H1 (cell line): ENCODE data around the gene DOK6. TPM values are rescaled to one million over a fixed set of nuclear protein-coding genes. Genes with fewer than 3 reads are reported as not detected.

ENCODE experiments used
- CTCF ChIA-PET: fragments of 300-600 bp; sonication (Branson Sonifier 250); formaldehyde crosslinking; loops from one replicate; lab custom pipeline; 2021; ENCODE audit not compliant: partially characterized antibody; lab: Charles Lee
- POLR2A ChIA-PET: fragments of 300-600 bp; sonication (Branson Sonifier 250); formaldehyde crosslinking; loops from one replicate; lab custom pipeline; 2021; ENCODE audit warnings: inconsistent platforms; ENCODE audit not compliant: partially characterized antibody; lab: Charles Lee
- DNase-seq, 2 experiments: peaks; one replicate each; pipeline versions ENCODE4 v3.0.0 to v3.0.0-alpha.2; 2010 to 2022; ENCODE audit warnings: low spot score in 2 of 2, low read depth in 1 of 2, mixed read lengths in 1 of 2
- FAIRE-seq: peaks from 2 replicates; lab custom pipeline; 2011; peaks lifted over from hg19 to GRCh38; lab: Jason Lieb, UNC
- H2AFZ ChIP-seq: 2 replicates; pipeline ENCODE4 v1.8.1; 2012; ENCODE audit warnings: low read length, inconsistent platforms
- H2AK5ac ChIP-seq: 2 replicates; pipeline ENCODE4 v1.6.1; 2013; ENCODE audit warnings: low read depth, low read length
- H2BK120ac ChIP-seq: replicated peaks from 2 replicates; pipeline ENCODE3; 2013; ENCODE audit warnings: low read depth, low read length, inconsistent platforms
- H2BK12ac ChIP-seq: 2 replicates; pipeline ENCODE4 v1.6.1; 2013; ENCODE audit warnings: low read depth, low read length
- H2BK15ac ChIP-seq: 2 replicates; pipeline ENCODE4 v1.6.1; 2013; ENCODE audit warnings: low read length
- H2BK20ac ChIP-seq: 2 replicates; pipeline ENCODE4 v1.6.1; 2013; ENCODE audit warnings: low read length
- H2BK5ac ChIP-seq: 2 replicates; pipeline ENCODE4 v1.6.1; 2013; ENCODE audit warnings: low read depth, low read length
- H3K14ac ChIP-seq: 2 replicates; pipeline ENCODE4 v1.6.1; 2013; ENCODE audit warnings: inconsistent platforms; ENCODE audit not compliant: insufficient read length
- H3K18ac ChIP-seq: 2 replicates; pipeline ENCODE4 v1.6.1; 2013; ENCODE audit warnings: low read length; ENCODE audit errors: extremely low read depth
- H3K23ac ChIP-seq: 2 replicates; pipeline ENCODE4 v1.6.1; 2013; ENCODE audit warnings: inconsistent platforms; ENCODE audit not compliant: insufficient read length
- H3K23me2 ChIP-seq: 2 replicates; pipeline ENCODE4 v1.6.1; 2013; ENCODE audit warnings: low read depth, low read length
- H3K27ac ChIP-seq: 2 replicates; pipeline ENCODE4 v1.6.1; 2011; ENCODE audit warnings: low read depth, low read length, inconsistent platforms
- H3K27me3 ChIP-seq, 4 experiments: replicated peaks in 1 of 4; 1 replicate in 1 of 4; 2 replicates in 3 of 4; pipeline versions ENCODE4 v1.6.1 to v1.8.1; 2011 to 2013; ENCODE audit warnings: low read length in 3 of 4, mild to moderate bottlenecking in 3 of 4, inconsistent platforms in 2 of 4, mixed read lengths in 2 of 4, moderate library complexity in 1 of 4; ENCODE audit not compliant: control insufficient read depth in 3 of 4, insufficient read depth in 3 of 4; ENCODE audit errors: extremely low read depth in 1 of 4
- H3K36me3 ChIP-seq, 4 experiments: 2 replicates each; pipeline versions ENCODE4 v1.6.1 to v1.8.1; 2011 to 2013; ENCODE audit warnings: mild to moderate bottlenecking in 4 of 4, low read length in 3 of 4, moderate library complexity in 2 of 4, control low read depth in 1 of 4, inconsistent platforms in 1 of 4; ENCODE audit not compliant: insufficient read depth in 4 of 4, control insufficient read depth in 2 of 4
- H3K4ac ChIP-seq: replicated peaks from 2 replicates; pipeline ENCODE3; 2013; ENCODE audit warnings: low read length, low read depth, mixed read lengths, inconsistent platforms; ENCODE audit not compliant: insufficient read length
- H3K4me1 ChIP-seq, 4 experiments: replicated peaks in 1 of 4; 1 replicate in 1 of 4; 2 replicates in 3 of 4; pipeline versions ENCODE4 v1.6.1 to v1.8.1; 2011 to 2013; ENCODE audit warnings: low read length in 3 of 4, inconsistent platforms in 2 of 4, mixed read lengths in 1 of 4; ENCODE audit not compliant: insufficient read depth in 4 of 4, control insufficient read depth in 3 of 4
- H3K4me2 ChIP-seq, 2 experiments: 2 replicates each; pipeline versions ENCODE4 v1.6.1 to v1.8.1; 2011 to 2013; ENCODE audit warnings: low read depth in 2 of 2, low read length in 2 of 2, control low read depth in 1 of 2, inconsistent platforms in 1 of 2, mild to moderate bottlenecking in 1 of 2; ENCODE audit not compliant: insufficient read depth in 1 of 2
- H3K4me3 ChIP-seq, 4 experiments: fragments of 200-600, 300-600 bp in 1 of 4; sonication (generic), shearing (Covaris generic), sonication (Bioruptor Twin) in 1 of 4; 2 replicates each; pipeline versions ENCODE4 v1.5.1 to v1.8.1; 2011 to 2016; ENCODE audit warnings: low read length in 4 of 4, low read depth in 3 of 4, control low read depth in 2 of 4, inconsistent platforms in 2 of 4, mild to moderate bottlenecking in 2 of 4, mixed read lengths in 1 of 4, moderate library complexity in 1 of 4; ENCODE audit not compliant: insufficient read depth in 2 of 4; ENCODE audit errors: extremely low read depth in 1 of 4
- H3K56ac ChIP-seq: replicated peaks from 2 replicates; pipeline ENCODE3; 2013; ENCODE audit warnings: low read depth, mild to moderate bottlenecking, mixed read lengths, low read length, inconsistent platforms; ENCODE audit not compliant: insufficient read length
- H3K79me1 ChIP-seq: 2 replicates; pipeline ENCODE4 v1.6.1; 2013; ENCODE audit warnings: low read depth, low read length, control low read depth
- H3K79me2 ChIP-seq, 2 experiments: 2 replicates each; pipeline versions ENCODE4 v1.6.1 to v1.8.1; 2012 to 2013; ENCODE audit warnings: low read length in 2 of 2, mild to moderate bottlenecking in 2 of 2, inconsistent platforms in 1 of 2; ENCODE audit not compliant: insufficient read depth in 2 of 2, control insufficient read depth in 1 of 2
- H3K9ac ChIP-seq, 4 experiments: replicated peaks in 1 of 4; 1 replicate in 1 of 4; 2 replicates in 3 of 4; pipeline versions ENCODE4 v1.6.1 to v1.8.1; 2011 to 2013; ENCODE audit warnings: low read depth in 3 of 4, low read length in 3 of 4, control low read depth in 2 of 4, mild to moderate bottlenecking in 2 of 4, moderate library complexity in 2 of 4, inconsistent platforms in 1 of 4; ENCODE audit errors: extremely low read depth in 1 of 4
- H3K9me3 ChIP-seq, 2 experiments: 2 replicates each; pipeline versions ENCODE4 v1.6.1 to v1.8.1; 2012 to 2013; ENCODE audit warnings: mild to moderate bottlenecking in 2 of 2, moderate library complexity in 2 of 2, control low read depth in 1 of 2, inconsistent platforms in 1 of 2, low read depth in 1 of 2, low read length in 1 of 2, mixed read lengths in 1 of 2; ENCODE audit not compliant: insufficient read depth in 2 of 2
- H4K20me1 ChIP-seq, 2 experiments: replicated peaks in 1 of 2; 2 replicates each; pipeline versions ENCODE3 to v1.8.1; 2011 to 2013; ENCODE audit warnings: inconsistent platforms in 2 of 2, low read length in 2 of 2, mild to moderate bottlenecking in 1 of 2; ENCODE audit not compliant: insufficient read depth in 2 of 2, control insufficient read depth in 1 of 2
- H4K5ac ChIP-seq: 2 replicates; pipeline ENCODE4 v1.6.1; 2013; ENCODE audit warnings: low read length, low read depth, mixed read lengths, inconsistent platforms; ENCODE audit not compliant: insufficient read length
- H4K8ac ChIP-seq: 2 replicates; pipeline ENCODE4 v1.8.0; 2013; ENCODE audit warnings: mild to moderate bottlenecking, moderate library complexity, low read length, inconsistent platforms; ENCODE audit not compliant: insufficient read depth; ENCODE audit errors: extremely low read depth
- H4K91ac ChIP-seq: replicated peaks from 2 replicates; pipeline ENCODE3; 2013; ENCODE audit warnings: low read length, mixed read lengths, inconsistent platforms; ENCODE audit not compliant: insufficient read length
- ASH2L ChIP-seq: fragments of 200-600, 300-600 bp; sonication (generic); IDR thresholded peaks from one replicate; pipeline ENCODE4 v1.7.1; 2017; ENCODE audit warnings: low read length
- EZH2 ChIP-seq: fragments of 200-600 bp; sonication (generic); IDR thresholded peaks from 2 replicates; pipeline ENCODE4 v1.7.1; 2012; ENCODE audit warnings: low read depth, mild to moderate bottlenecking, moderate library complexity, low read length, inconsistent platforms; ENCODE audit not compliant: severe bottlenecking
- GABPA ChIP-seq: IDR thresholded peaks from 2 replicates; pipeline ENCODE4 v1.6.1; 2011; ENCODE audit warnings: mild to moderate bottlenecking, low read length, moderate library complexity, borderline replicate concordance; ENCODE audit not compliant: insufficient read depth
- TAF7 ChIP-seq: optimal IDR thresholded peaks from 2 replicates; pipeline ENCODE3; 2011; ENCODE audit warnings: low read depth, mild to moderate bottlenecking, inconsistent platforms, low read length, moderate library complexity, borderline replicate concordance
- WGBS, 2 experiments: shearing (Covaris generic) in 1 of 2; methylation state at CpG; one replicate each; pipeline versions ENCODE4 v1.1.6 to v1.1.7; 2013 to 2015; ENCODE audit warnings: low lambda C conversion rate in 2 of 2, mixed read lengths in 2 of 2, inconsistent platforms in 1 of 2, low coverage in 1 of 2, missing lambda C conversion rate in 1 of 2; ENCODE audit not compliant: insufficient replicate concordance in 2 of 2, insufficient coverage in 1 of 2, insufficient read length in 1 of 2; ENCODE audit errors: extremely low coverage in 1 of 2, missing lambda C conversion rate in 1 of 2; 5-methylcytosine and 5-hydroxymethylcytosine counted together
- polyA plus RNA-seq, 7 experiments: library from polyadenylated mRNA; depleted of rRNA in 3 of 7; stranded (reverse) in 5 of 7; unstranded in 2 of 7; fragments of >200 nt in 5 of 7; fragments of 200-250 nt in 2 of 7; gene quantifications; 1 replicate in 5 of 7; 2 replicates in 1 of 7; 4 replicates in 1 of 7; pipeline versions ENCODE4 v1.2.1 to v1.2.3, GENCODE V29; 2011 to 2013; ENCODE audit warnings: missing spikeins in 2 of 7, mixed read lengths in 2 of 7
- total RNA-seq: library from RNA; stranded (reverse); fragmentation: NEBNext Ultra II Directional; extraction: Animal tissue kit (Norgen Biotek cat#: 25700); gene quantifications from 2 replicates; pipeline ENCODE4 v1.2.1, GENCODE V29; 2021

Gene DOK6
- total and polyA plus RNA-seq, 2 of the 8 experiments (the other 6 are each of a cell fraction or from before 2014, with no cell fraction given): 0.33 to 0.50 TPM

GRCh38 chr18:69697689-69698088 is 297.0 kb downstream of the DOK6 start:
- H3K36me3 ChIP-seq: no peaks in the 10 kb centered on the region
- no peak overlapping the region for H2AK5ac ChIP-seq
- H2BK120ac ChIP-seq: no peak overlapping the region
- no peaks in the 10 kb centered on the region for H4K20me1 ChIP-seq
- no peak overlapping the region for H3K4me3 ChIP-seq
- H2BK5ac ChIP-seq: no peak overlapping the region
- no peak overlapping the region for H3K23ac ChIP-seq
- H4K5ac ChIP-seq: no peak overlapping the region
- CTCF ChIA-PET: no interaction called here
- H3K79me2 ChIP-seq: no peaks in the 10 kb centered on the region
- no peak overlapping the region for H2BK12ac ChIP-seq
- H3K9me3 ChIP-seq: no peaks in the 10 kb centered on the region
- DNase-seq (no peak), FAIRE-seq (no peak)
- no peaks in the 10 kb centered on the region for H3K79me1 ChIP-seq
- no peak overlapping the region for H4K91ac ChIP-seq
- H3K23me2 ChIP-seq: no peaks in the 10 kb centered on the region
- TF ChIP-seq ASH2L (no peak), TAF7 (no peak), EZH2 (no peak), GABPA (no peak)
- 87% methylated on average over 3 of the region's 3 CpGs; no CpG with 5 or more reads in 1 of the 2 experiments for WGBS, 2 experiments
- H3K4me2 ChIP-seq: no peak overlapping the region
- no peaks in the 10 kb centered on the region for H3K27me3 ChIP-seq
- H2AFZ ChIP-seq: no peak overlapping the region
- H3K27ac ChIP-seq: no peak overlapping the region
- H3K9ac ChIP-seq: no peak overlapping the region
- H2BK20ac ChIP-seq: no peak overlapping the region
- no peak overlapping the region for H3K18ac ChIP-seq
- no peak overlapping the region for H3K56ac ChIP-seq
- no peaks in the 10 kb centered on the region for H3K4me1 ChIP-seq
- no peak overlapping the region for H4K8ac ChIP-seq
- no peak overlapping the region for H3K14ac ChIP-seq
- POLR2A ChIA-PET: no interaction called here
- H3K4ac ChIP-seq: no peak overlapping the region
- H2BK15ac ChIP-seq: no peak overlapping the region
